ENCODE measurements around the gene ANKRD9. TPM values are rescaled to one million over a fixed set of nuclear protein-coding genes. Genes with fewer than 3 reads are reported as not detected.
A peak's percentile ranks its signal among the peaks of the same experiment; 100 is the strongest.
"Not testable (repeated sequence)": the region's sequence is repeated elsewhere in the genome, so short reads cannot be mapped to it uniquely, and the experiment has no call there.

ANKRD9 gene
- total and polyA plus RNA-seq, 4 experiments from 2014 or later, result 0.69 to 2.5 (median 1.8) TPM; not detected in 1

- POLR2A ChIA-PET (ENCODE audit: partially characterized antibody), result interaction anchor here (0.7 to 2.9 kb wide), 5 partner anchors 14 to 171 kb away, joined by 3 to 9 read pairs (median 8); partner anchors contain the start of genes ANKRD9 and RCOR1
- no peaks in the 10 kb centered on the region for H3K36me3 Mint-ChIP-seq
- Histone ChIP-seq H3K27me3 (ENCODE audit: insufficient read depth, low read length) (no peaks in the 10 kb centered on the region), H3K36me3 (ENCODE audit: insufficient read depth, low read length) (no peaks in the 10 kb centered on the region), H3K4me3 (ENCODE audit: low read length in 2 of 2) (peak overlapping the region in 1 of 2 donors; percentile 59), H3K9me3 (ENCODE audit: control insufficient read depth in 1 of 2, low read length in 2 of 2) (no peaks in the 10 kb centered on the region), H3K27ac (ENCODE audit: low read depth, low read length) (no peak overlapping the region), H3K4me1 (ENCODE audit: insufficient read depth, low read length) (peaks cover 22% of the 10 kb centered on the region)
- H3K27ac Mint-ChIP-seq, result peak overlapping the region in 6 of 7 donors; percentile 25 to 90 (median 72)
- DNase-seq, result no peak
- no peaks in the 10 kb centered on the region for H3K27me3 Mint-ChIP-seq
- CTCF ChIA-PET (ENCODE audit: partially characterized antibody), result interaction anchor here (0.5 to 12.2 kb wide), 9 partner anchors 15 to 85 kb away, joined by 3 to 252 read pairs (median 5); no protein-coding TSS in a partner anchor
- intact Hi-C loops (cut with micrococcal nuclease), result loop anchor here (2.0 to 5.0 kb wide), 2 partner anchors 171 to 393 kb away; no protein-coding TSS in a partner anchor
- H3K4me1 Mint-ChIP-seq, result peaks cover 14 to 30% (median 24%) of the 10 kb centered on the region in 4 donors
- no peaks in the 10 kb centered on the region for H3K9me3 Mint-ChIP-seq
- H3K4me3 Mint-ChIP-seq, result peak overlapping the region; percentile 33 to 93 (median 74)
Observed at GRCh38 chr14:102523569-102524450, 14.2 kb upstream of the ANKRD9 start.

- ChIA-PET CTCF (ENCODE audit: partially characterized antibody) (interaction anchor here (0.7 to 12.2 kb wide), 5 partner anchors 15 to 84 kb away, joined by 3 to 252 read pairs (median 6); no protein-coding TSS in a partner anchor), POLR2A (ENCODE audit: partially characterized antibody) (interaction anchor here (2.9 kb wide), 1 partner anchor 71 kb away, joined by 9 read pairs; no protein-coding TSS in a partner anchor)
- Mint-ChIP-seq H3K36me3 (no peaks in the 10 kb centered on the region), H3K9me3 (no peaks in the 10 kb centered on the region), H3K27ac (peak overlapping the region in 5 of 7 donors; percentile 23 to 71 (median 25)), H3K27me3 (no peaks in the 10 kb centered on the region), H3K4me1 (peaks cover 14 to 30% (median 24%) of the 10 kb centered on the region in 4 donors), H3K4me3 (peak overlapping the region; percentile 29 to 78 (median 67))
- intact Hi-C loops (cut with micrococcal nuclease), result loop anchor here (5.0 kb wide), 1 partner anchor 394 kb away; no protein-coding TSS in a partner anchor
- H3K4me1 ChIP-seq (ENCODE audit: insufficient read depth, low read length), result peaks cover 22% of the 10 kb centered on the region
- no peak for DNase-seq
- H3K36me3 ChIP-seq (ENCODE audit: insufficient read depth, low read length), result no peaks in the 10 kb centered on the region
- no peak overlapping the region for H3K4me3 ChIP-seq (ENCODE audit: low read length in 2 of 2)
- H3K27me3 ChIP-seq (ENCODE audit: insufficient read depth, low read length), result no peaks in the 10 kb centered on the region
- no peak overlapping the region for H3K27ac ChIP-seq (ENCODE audit: low read depth, low read length)
- no peaks in the 10 kb centered on the region for H3K9me3 ChIP-seq (ENCODE audit: control insufficient read depth in 1 of 2, low read length in 2 of 2)
Observed at GRCh38 chr14:102523200-102523568, 13.6 kb upstream of the ANKRD9 start.

- H3K27me3 Mint-ChIP-seq; H3K9me3 ChIP-seq (ENCODE audit: control insufficient read depth in 1 of 2, low read length in 2 of 2); H3K36me3 ChIP-seq (ENCODE audit: insufficient read depth, low read length); H3K27ac ChIP-seq (ENCODE audit: low read depth, low read length); POLR2A ChIA-PET (ENCODE audit: partially characterized antibody); H3K4me3 ChIP-seq (ENCODE audit: low read length in 2 of 2); H3K9me3 Mint-ChIP-seq; H3K36me3 Mint-ChIP-seq; H3K27me3 ChIP-seq (ENCODE audit: insufficient read depth, low read length); DNase-seq: not testable (repeated sequence)
- peaks cover 25% of the 10 kb centered on the region for H3K4me1 ChIP-seq (ENCODE audit: insufficient read depth, low read length)
- CTCF ChIA-PET (ENCODE audit: partially characterized antibody), result interaction anchor here (12.2 kb wide), 1 partner anchor 81 kb away, joined by 252 read pairs; no protein-coding TSS in a partner anchor
- intact Hi-C loops (cut with micrococcal nuclease), result loop anchor here (5.0 kb wide), 3 partner anchors 202 to 557 kb away; partner anchors contain the start of genes DYNC1H1 and ZNF839
- Mint-ChIP-seq H3K27ac (peak overlapping the region in 1 of 7 donors; percentile 2), H3K4me3 (peak overlapping the region in 1 of 8 donors; percentile 7), H3K4me1 (peaks cover 7 to 25% (median 16%) of the 10 kb centered on the region in 4 donors)
Observed at GRCh38 chr14:102519709-102520108, 10.1 kb upstream of the ANKRD9 start.

- Histone ChIP-seq H3K36me3 (ENCODE audit: insufficient read depth, low read length) (no peaks in the 10 kb centered on the region), H3K4me3 (ENCODE audit: low read length in 2 of 2) (no peak overlapping the region), H3K9me3 (ENCODE audit: control insufficient read depth in 1 of 2, low read length in 2 of 2) (no peaks in the 10 kb centered on the region), H3K27ac (ENCODE audit: low read depth, low read length) (no peak overlapping the region), H3K27me3 (ENCODE audit: insufficient read depth, low read length) (no peaks in the 10 kb centered on the region), H3K4me1 (ENCODE audit: insufficient read depth, low read length) (peaks cover 13% of the 10 kb centered on the region)
- Mint-ChIP-seq H3K4me1 (peaks cover 6 to 12% (median 8%) of the 10 kb centered on the region in 4 donors), H3K4me3 (peak overlapping the region; percentile 47 to 70 (median 66)), H3K27ac (peak overlapping the region in 1 of 7 donors; percentile 5), H3K27me3 (peaks cover 2 to 3% of the 10 kb centered on the region in 2 donors), H3K9me3 (no peaks in the 10 kb centered on the region), H3K36me3 (no peaks in the 10 kb centered on the region)
- intact Hi-C loops (cut with micrococcal nuclease), result loop anchor here (5.0 kb wide), 2 partner anchors 201 to 556 kb away; partner anchors contain the start of genes DYNC1H1 and ZNF839
- CTCF ChIA-PET (ENCODE audit: partially characterized antibody), result interaction anchor here (0.9 to 12.2 kb wide), 4 partner anchors 18 to 204 kb away, joined by 3 to 252 read pairs (median 5); no protein-coding TSS in a partner anchor
- DNase-seq, result no peak
- POLR2A ChIA-PET (ENCODE audit: partially characterized antibody), result interaction anchor here (0.7 to 1.4 kb wide), 2 partner anchors 8 to 80 kb away, joined by 3 to 5 read pairs; partner anchors contain the start of gene ANKRD9
Observed at GRCh38 chr14:102518063-102518648, 8.6 kb upstream of the ANKRD9 start.

- Histone ChIP-seq H3K4me1 (ENCODE audit: insufficient read depth, low read length) (peaks cover 9% of the 10 kb centered on the region), H3K27me3 (ENCODE audit: insufficient read depth, low read length) (no peaks in the 10 kb centered on the region), H3K36me3 (ENCODE audit: insufficient read depth, low read length) (no peaks in the 10 kb centered on the region), H3K27ac (ENCODE audit: low read depth, low read length) (peak overlapping the region; percentile 31), H3K4me3 (ENCODE audit: low read length in 2 of 2) (peak overlapping the region in 1 of 2 donors; percentile 64), H3K9me3 (ENCODE audit: control insufficient read depth in 1 of 2, low read length in 2 of 2) (no peaks in the 10 kb centered on the region)
- H3K27me3 Mint-ChIP-seq, result peaks cover 2 to 3% of the 10 kb centered on the region in 2 donors
- peak overlapping the region in 4 of 7 donors; percentile 27 to 86 (median 50) for H3K27ac Mint-ChIP-seq
- ChIA-PET POLR2A (ENCODE audit: partially characterized antibody) (interaction anchor here (1.4 kb wide), 1 partner anchor 79 kb away, joined by 5 read pairs; no protein-coding TSS in a partner anchor), CTCF (ENCODE audit: partially characterized antibody) (interaction anchor here (0.9 to 12.2 kb wide), 4 partner anchors 17 to 203 kb away, joined by 3 to 252 read pairs (median 5); no protein-coding TSS in a partner anchor)
- H3K9me3 Mint-ChIP-seq, result no peaks in the 10 kb centered on the region
- DNase-seq, result no peak
- peak overlapping the region; percentile 68 to 82 (median 70) for H3K4me3 Mint-ChIP-seq
- intact Hi-C loops (cut with micrococcal nuclease), result loop anchor here (5.0 kb wide), 2 partner anchors 200 to 555 kb away; partner anchors contain the start of genes DYNC1H1 and ZNF839
- peaks cover 3 to 8% (median 4%) of the 10 kb centered on the region in 4 donors for H3K4me1 Mint-ChIP-seq
- no peaks in the 10 kb centered on the region for H3K36me3 Mint-ChIP-seq
Observed at GRCh38 chr14:102517392-102518062, 8.0 kb upstream of the ANKRD9 start.
